Superior temporal gyrus (tissue), 1 donor: ENCODE results near the gene ANKRD44.

Source experiments
- DNase-seq: peaks from one replicate; pipeline ENCODE4 v3.0.0-alpha.2; 2016; ENCODE audit errors: extremely low spot score

The ANKRD44 gene

GRCh38 chr2:197113275-197113711 is 197.3 kb downstream of the ANKRD44 start:
- peak; percentile 88 for DNase-seq

GRCh38 chr2:197109326-197109725 is 201.3 kb downstream of the ANKRD44 start:
- DNase-seq = no peak

- peak; percentile 59 for DNase-seq
Observed at GRCh38 chr2:197108758-197109157, 201.8 kb downstream of the ANKRD44 start.

GRCh38 chr2:197107291-197108269 is 203.0 kb downstream of the ANKRD44 start:
- DNase-seq = no peak

GRCh38 chr2:197103363-197103762 is 207.2 kb downstream of the ANKRD44 start:
- DNase-seq = no peak

- DNase-seq = no peak
Observed at GRCh38 chr2:197102231-197102630, 208.3 kb downstream of the ANKRD44 start.

- DNase-seq = no peak
Observed at GRCh38 chr2:197101519-197101918, 209.1 kb downstream of the ANKRD44 start.

GRCh38 chr2:197097578-197098366 is 212.8 kb downstream of the ANKRD44 start:
- DNase-seq = no peak

GRCh38 chr2:197096649-197097048 is 213.9 kb downstream of the ANKRD44 start:
- no peak for DNase-seq

GRCh38 chr2:197092431-197092830 is 218.1 kb downstream of the ANKRD44 start:
- no peak for DNase-seq

GRCh38 chr2:197090742-197091367 is 219.7 kb downstream of the ANKRD44 start:
- no peak for DNase-seq

- DNase-seq = no peak
Observed at GRCh38 chr2:197089655-197090054, 220.9 kb downstream of the ANKRD44 start.

- DNase-seq = peak; percentile 80
Observed at GRCh38 chr2:197088694-197089093, 221.9 kb downstream of the ANKRD44 start.

- DNase-seq = no peak
Observed at GRCh38 chr2:197086500-197086899, 224.1 kb downstream of the ANKRD44 start.

GRCh38 chr2:197085665-197086064 is 224.9 kb downstream of the ANKRD44 start:
- no peak for DNase-seq

- DNase-seq = peak; percentile 45
Observed at GRCh38 chr2:197081294-197081693, 229.3 kb downstream of the ANKRD44 start.

- peak; percentile 52 for DNase-seq
Observed at GRCh38 chr2:197080578-197081216, 229.9 kb downstream of the ANKRD44 start.

- DNase-seq = peak; percentile 66
Observed at GRCh38 chr2:197079832-197080555, 230.6 kb downstream of the ANKRD44 start.

- DNase-seq = peak; percentile 70
Observed at GRCh38 chr2:197079414-197079813, 231.2 kb downstream of the ANKRD44 start.

- peak; percentile 83 for DNase-seq
Observed at GRCh38 chr2:197078535-197078934, 232.0 kb downstream of the ANKRD44 start.

GRCh38 chr2:197077336-197077735 is 233.2 kb downstream of the ANKRD44 start:
- DNase-seq = peak; percentile 11
